Spleen (tissue), 11 donors: ENCODE results near the gene MALL. TPM values are rescaled to one million over a fixed set of nuclear protein-coding genes. Genes with fewer than 3 reads are reported as not detected.

Experiments
- DNase-seq: peaks from one replicate; pipeline ENCODE4 v3.0.0-alpha.2; 2020
- H3K27ac ChIP-seq, 8 donors: fragments of 200-600 bp; sonication (generic) in 7 of 8; 1 replicate in 4 of 8; 2 replicates in 4 of 8; pipeline versions ENCODE4 v1.5.0 to v1.8.0; 2016 to 2021; ENCODE audit warnings: inconsistent platforms in 4 of 8, mild to moderate bottlenecking in 4 of 8, moderate library complexity in 1 of 8
- H3K27me3 ChIP-seq, 7 donors: fragments of 200-600 bp; sonication (generic) in 6 of 7; replicated peaks in 1 of 7; 1 replicate in 4 of 7; 2 replicates in 3 of 7; pipeline versions ENCODE4 v1.5.0 to v1.8.0; 2016 to 2021; ENCODE audit warnings: inconsistent platforms in 3 of 7, mild to moderate bottlenecking in 1 of 7
- H3K36me3 ChIP-seq, 6 donors: fragments of 200-600 bp; sonication (generic) in 5 of 6; 1 replicate in 4 of 6; 2 replicates in 2 of 6; pipeline versions ENCODE4 v1.5.0 to v1.8.0; 2016 to 2021; ENCODE audit warnings: inconsistent platforms in 2 of 6
- H3K4me1 ChIP-seq, 6 donors: fragments of 200-600 bp; sonication (generic) in 5 of 6; 1 replicate in 3 of 6; 2 replicates in 3 of 6; pipeline versions ENCODE4 v1.5.0 to v1.8.0; 2016 to 2021; ENCODE audit warnings: inconsistent platforms in 3 of 6
- H3K4me3 ChIP-seq, 8 donors: fragments of 200-600 bp; sonication (generic) in 7 of 8; 1 replicate in 4 of 8; 2 replicates in 4 of 8; pipeline versions ENCODE4 v1.5.0 to v1.8.0; 2016 to 2021; ENCODE audit warnings: inconsistent platforms in 4 of 8, mild to moderate bottlenecking in 4 of 8, moderate library complexity in 2 of 8
- H3K9me3 ChIP-seq, 8 donors: fragments of 200-600 bp; sonication (generic) in 7 of 8; 1 replicate in 4 of 8; 2 replicates in 4 of 8; pipeline versions ENCODE4 v1.5.0 to v1.8.0; 2016 to 2021; ENCODE audit warnings: inconsistent platforms in 4 of 8
- CTCF ChIP-seq, 11 experiments: fragments of 200-600 bp in 7 of 11; fragments of 450-650 bp in 4 of 11; sonication (generic) in 4 of 11; IDR thresholded peaks in 8 of 11; conservative IDR thresholded peaks in 3 of 11; 1 replicate in 7 of 11; 2 replicates in 4 of 11; pipeline versions ENCODE4 v1.4.0 to v1.8.0; 2016 to 2021; ENCODE audit warnings: antibody characterized with exemption in 11 of 11, inconsistent platforms in 4 of 11, mild to moderate bottlenecking in 1 of 11
- POLR2A ChIP-seq, 3 donors: fragments of 450-650 bp; IDR thresholded peaks; one replicate each; pipeline ENCODE4 v1.5.1; 2017; ENCODE audit warnings: antibody characterized with exemption in 3 of 3, mild to moderate bottlenecking in 1 of 3
- POLR2AphosphoS5 ChIP-seq, 3 donors: sonication (generic); formaldehyde crosslinking; IDR thresholded peaks; one replicate each; pipeline ENCODE4 v1.5.1; 2017; ENCODE audit warnings: antibody characterized with exemption in 3 of 3
- WGBS, 5 donors: extraction: QIAGEN DNeasy Blood & Tissue Kit in 3 of 5; methylation state at CpG; one replicate each; pipeline versions ENCODE4 v1.1.5 to v1.1.7; 2013 to 2018; 5-methylcytosine and 5-hydroxymethylcytosine counted together
- intact Hi-C: fragments of 100-400 bp; cut with DNase I; formaldehyde crosslinking; loops from one replicate; pipeline ENCODE4 v1.15.0; 2023; ENCODE audit warnings: low total_unique reads
- polyA plus RNA-seq, 3 donors: library from polyadenylated mRNA; stranded (reverse); fragments of 200-250 nt; gene quantifications; one replicate each; pipeline ENCODE4 v1.2.1, GENCODE V29; 2013
- total RNA-seq, 7 donors: library from RNA; depleted of rRNA in 3 of 7; stranded (reverse); fragments of >200 nt in 3 of 7; fragmentation: NEBNext Ultra II Directional in 4 of 7; extraction: Animal tissue kit (Norgen Biotek cat#: 25700) in 4 of 7; gene quantifications; one replicate each; pipeline versions ENCODE4 v1.1.0 to v1.2.1, GENCODE V29; 2016 to 2021
- donor health status: healthy with polysubstance abuse.
- donor health status: DM: no; HTN: no; CAD: no; lungs with moderate emphysema.
- donor health status: DM: no; HTN: no; CAD: no.
- donor health status: Bipolar disorder and iron deficiency.
- donor health status: healthy.
- donor health status: DM: no; HTN: no; CAD: no.
- donor health status: DM: yes; HTN: yes; CAD: no.

MALL gene
- total and polyA plus RNA-seq, 10 donors, result 1.7 to 14.5 (median 6.6) TPM

- H3K36me3 ChIP-seq, result no peaks in the 10 kb centered on the region
- peaks cover 0 to 31% (median 28%) of the 10 kb centered on the region in 8 donors for H3K9me3 ChIP-seq
- H3K27me3 ChIP-seq, result no peaks in the 10 kb centered on the region
- 83 to 89% (median 87%) methylated on average over 2 of the region's 2 CpGs for WGBS, 5 donors
- intact Hi-C loops, result no loop called here
- H3K4me1 ChIP-seq, result no peaks in the 10 kb centered on the region
- H3K4me3 ChIP-seq, result no peak overlapping the region
- no peak for DNase-seq
- H3K27ac ChIP-seq, result no peak overlapping the region
- TF ChIP-seq POLR2AphosphoS5 (IDR thresholded peaks at IDR 0.05), result no peak
- TF ChIP-seq POLR2A (IDR thresholded peaks at IDR 0.05), result no peak
- TF ChIP-seq CTCF (IDR thresholded peaks at IDR 0.05 in 8 of 11, conservative IDR thresholded peaks at IDR 0.05 in 3 of 11), result no peak
Observed at GRCh38 chr2:110130757-110131156, 15.1 kb upstream of the MALL start.

- H3K27ac ChIP-seq, result no peak overlapping the region
- H3K27me3 ChIP-seq, result no peaks in the 10 kb centered on the region
- WGBS, 5 donors, result 55 to 75% (median 58%) methylated on average over 2 of the region's 2 CpGs
- DNase-seq, result no peak
- TF ChIP-seq POLR2A (IDR thresholded peaks at IDR 0.05), result no peak
- no peak for TF ChIP-seq POLR2AphosphoS5 (IDR thresholded peaks at IDR 0.05)
- TF ChIP-seq CTCF (IDR thresholded peaks at IDR 0.05 in 8 of 11, conservative IDR thresholded peaks at IDR 0.05 in 3 of 11), result no peak
- intact Hi-C loops, result no loop called here
- H3K4me3 ChIP-seq, result no peak overlapping the region
- H3K9me3 ChIP-seq, result peaks cover 0 to under 1% (median 0%) of the 10 kb centered on the region in 8 donors
- H3K4me1 ChIP-seq, result no peaks in the 10 kb centered on the region
- H3K36me3 ChIP-seq, result no peaks in the 10 kb centered on the region
Observed at GRCh38 chr2:110126906-110127305, 11.3 kb upstream of the MALL start.

- Histone ChIP-seq H3K4me3 (no peak overlapping the region), H3K27ac (no peak overlapping the region), H3K4me1 (peaks cover 0 to 3% (median 0%) of the 10 kb centered on the region in 6 donors), H3K36me3 (no peaks in the 10 kb centered on the region), H3K27me3 (no peaks in the 10 kb centered on the region), H3K9me3 (no peaks in the 10 kb centered on the region)
- no peak for TF ChIP-seq POLR2A (IDR thresholded peaks at IDR 0.05)
- TF ChIP-seq CTCF (IDR thresholded peaks at IDR 0.05 in 8 of 11, conservative IDR thresholded peaks at IDR 0.05 in 3 of 11), result no peak
- TF ChIP-seq POLR2AphosphoS5 (IDR thresholded peaks at IDR 0.05), result no peak
- WGBS, 5 donors, result 73 to 83% (median 82%) methylated on average over 4 of the region's 4 CpGs
- DNase-seq, result no peak
- intact Hi-C loops, result no loop called here
Observed at GRCh38 chr2:110126086-110126773, 10.6 kb upstream of the MALL start.

GRCh38 chr2:110124939-110125691 is 9.5 kb upstream of the MALL start:
- no peak overlapping the region for H3K4me3 ChIP-seq
- intact Hi-C loops, result no loop called here
- H3K27ac ChIP-seq, result no peak overlapping the region
- no peak for DNase-seq
- peaks cover 0 to 12% (median 7%) of the 10 kb centered on the region in 6 donors for H3K4me1 ChIP-seq
- WGBS, 5 donors, result 89 to 97% (median 92%) methylated on average over 6 of the region's 6 CpGs
- H3K36me3 ChIP-seq, result no peaks in the 10 kb centered on the region
- H3K9me3 ChIP-seq, result no peaks in the 10 kb centered on the region
- no peaks in the 10 kb centered on the region for H3K27me3 ChIP-seq
- TF ChIP-seq POLR2AphosphoS5 (IDR thresholded peaks at IDR 0.05) (no peak), CTCF (IDR thresholded peaks at IDR 0.05 in 8 of 11, conservative IDR thresholded peaks at IDR 0.05 in 3 of 11) (no peak), POLR2A (IDR thresholded peaks at IDR 0.05) (no peak)
